ENCODE measurements around the gene RETN. TPM values are rescaled to one million over a fixed set of nuclear protein-coding genes. Genes with fewer than 3 reads are reported as not detected.

The RETN gene
- polyA plus RNA-seq, 2 of the 4 experiments (the other 2 are of a cell fraction) = not detected

DNA sequence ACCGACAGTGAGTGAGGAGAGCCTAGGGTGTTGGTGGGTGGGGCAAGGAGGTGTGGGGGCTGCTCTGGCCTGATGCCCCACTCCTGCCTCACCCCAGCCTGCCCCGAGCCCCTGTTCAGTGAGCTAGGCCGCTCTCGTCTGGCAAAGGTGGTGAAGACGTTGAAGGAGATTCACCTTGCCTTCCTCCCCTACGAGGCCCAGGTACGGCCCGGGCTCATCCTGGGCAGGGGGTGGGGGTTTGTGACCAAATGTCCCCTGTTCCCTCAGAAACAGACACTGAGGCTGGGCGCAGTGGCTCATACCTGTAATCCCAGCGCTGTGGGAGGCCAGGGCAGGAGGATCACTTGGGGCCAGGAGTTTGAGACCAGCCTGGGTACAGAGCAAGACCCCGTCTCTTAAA is 28.0 kb upstream of the RETN start:
- Histone ChIP-seq H3K9me3 (no peaks in the 10 kb centered on the region), H3K4me3 (no peak overlapping the region), H3K4me2 (no peak overlapping the region), H3K4me1 (no peaks in the 10 kb centered on the region), H3K27ac (no peak overlapping the region)
- POLR2A ChIA-PET = no interaction called here
- TF ChIP-seq TFCP2L1 (CRISPR knock-in tag; IDR thresholded peaks at IDR 0.05) = no peak
- TF ChIP-seq ZFP36 (IDR thresholded peaks at IDR 0.05; ENCODE audit: borderline replicate concordance, partially characterized antibody) = no peak
- TF ChIP-seq RNF2 (IDR thresholded peaks at IDR 0.05; ENCODE audit: borderline replicate concordance, low read depth) = no peak
- TF ChIP-seq EHMT2 (IDR thresholded peaks at IDR 0.05; ENCODE audit: low read depth) = no peak
- TF ChIP-seq MAZ (IDR thresholded peaks at IDR 0.05; ENCODE audit: borderline replicate concordance, low read depth, low read length) = no peak
- no peak for TF ChIP-seq RCOR1 (IDR thresholded peaks at IDR 0.05; ENCODE audit: low read depth, low read length)
- TF ChIP-seq, protein P1, sequence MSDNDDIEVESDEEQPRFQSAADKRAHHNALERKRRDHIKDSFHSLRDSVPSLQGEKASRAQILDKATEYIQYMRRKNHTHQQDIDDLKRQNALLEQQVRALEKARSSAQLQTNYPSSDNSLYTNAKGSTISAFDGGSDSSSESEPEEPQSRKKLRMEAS (IDR thresholded peaks at IDR 0.05) = no peak
- no peak for TF ChIP-seq CEBPB (IDR thresholded peaks at IDR 0.05)
- TF ChIP-seq NR3C1 (IDR thresholded peaks at IDR 0.05) = no peak
- TF ChIP-seq, protein P2, sequence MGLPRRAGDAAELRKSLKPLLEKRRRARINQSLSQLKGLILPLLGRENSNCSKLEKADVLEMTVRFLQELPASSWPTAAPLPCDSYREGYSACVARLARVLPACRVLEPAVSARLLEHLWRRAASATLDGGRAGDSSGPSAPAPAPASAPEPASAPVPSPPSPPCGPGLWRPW (IDR thresholded peaks at IDR 0.05) = no peak
- no peak for TF ChIP-seq CHD4 (IDR thresholded peaks at IDR 0.05; ENCODE audit: borderline replicate concordance)
- no peak for TF ChIP-seq ESRRA (IDR thresholded peaks at IDR 0.05; ENCODE audit: borderline replicate concordance, low read length)
- TF ChIP-seq POLR2A (IDR thresholded peaks at IDR 0.05; ENCODE audit: low read length) = no peak
- TF ChIP-seq FOXS1 (CRISPR knock-in tag; IDR thresholded peaks at IDR 0.05) = no peak
- TF ChIP-seq, protein P3, sequence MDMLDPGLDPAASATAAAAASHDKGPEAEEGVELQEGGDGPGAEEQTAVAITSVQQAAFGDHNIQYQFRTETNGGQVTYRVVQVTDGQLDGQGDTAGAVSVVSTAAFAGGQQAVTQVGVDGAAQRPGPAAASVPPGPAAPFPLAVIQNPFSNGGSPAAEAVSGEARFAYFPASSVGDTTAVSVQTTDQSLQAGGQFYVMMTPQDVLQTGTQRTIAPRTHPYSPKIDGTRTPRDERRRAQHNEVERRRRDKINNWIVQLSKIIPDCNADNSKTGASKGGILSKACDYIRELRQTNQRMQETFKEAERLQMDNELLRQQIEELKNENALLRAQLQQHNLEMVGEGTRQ (IDR thresholded peaks at IDR 0.05) = no peak
- TF ChIP-seq TP53 (CRISPR knock-in tag; IDR thresholded peaks at IDR 0.05) = no peak
- TF ChIP-seq HEYL (CRISPR knock-in tag; IDR thresholded peaks at IDR 0.05) = no peak
- TF ChIP-seq JUNB (IDR thresholded peaks at IDR 0.05) = no peak
- DNase-seq (ENCODE audit: low read depth in 1 of 2, low spot score in 1 of 2) = no peak
- ATAC-seq = no peak
- WGBS (ENCODE audit: missing lambda C conversion rate) = 80% methylated on average over 4 of the region's 11 CpGs
- CTCF ChIA-PET = interaction anchor here (1.0 kb wide), 1 partner anchor 72 kb away, joined by 5 read pairs; no protein-coding TSS in a partner anchor
- no peak for FAIRE-seq

DNA sequence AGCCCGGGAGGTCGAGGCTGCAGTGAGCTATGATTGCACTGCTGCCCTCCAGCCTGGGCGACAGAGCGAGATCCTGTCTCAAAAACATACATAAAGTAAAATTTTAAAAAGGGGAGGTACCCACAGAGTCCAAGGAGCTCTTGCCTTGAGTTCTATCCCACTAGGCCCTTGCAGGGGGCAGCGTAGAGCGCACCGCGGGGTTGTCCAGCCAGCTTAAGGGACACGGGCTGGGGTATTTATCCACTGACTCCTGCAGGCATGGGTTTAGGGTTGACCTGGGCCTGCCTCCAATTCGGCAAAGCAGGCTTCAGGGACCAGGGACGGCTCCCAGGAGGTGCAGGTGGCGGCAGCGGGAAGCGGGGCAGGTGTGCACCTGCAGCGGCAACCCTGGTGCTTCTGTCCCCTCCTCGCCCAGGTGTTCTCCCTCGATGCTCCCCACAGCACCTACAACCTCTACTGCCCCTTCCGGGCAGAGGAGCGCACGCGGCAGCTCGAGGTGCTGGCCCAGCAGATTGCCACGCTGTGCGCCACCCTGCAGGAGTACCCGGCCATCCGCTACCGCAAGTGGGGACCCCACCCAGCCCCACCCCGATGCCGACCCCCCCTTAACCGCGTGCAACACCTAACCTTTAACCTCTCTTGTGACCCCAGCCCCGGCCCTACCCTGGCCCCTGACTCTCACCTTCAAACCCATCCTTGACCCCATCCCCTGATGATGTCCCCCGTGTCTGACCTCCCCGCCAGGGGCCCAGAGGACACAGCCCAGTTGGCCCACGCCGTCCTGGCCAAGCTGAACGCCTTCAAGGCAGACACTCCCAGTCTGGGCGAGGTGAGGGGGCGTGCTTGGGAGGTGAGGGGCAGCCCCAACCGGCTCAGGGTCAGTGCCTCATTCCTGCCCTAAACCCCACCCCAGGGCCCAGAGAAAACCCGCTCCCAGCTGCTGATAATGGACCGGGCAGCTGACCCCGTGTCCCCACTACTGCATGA is 27.3 kb upstream of the RETN start:
- FAIRE-seq (no peak), DNase-seq (ENCODE audit: low read depth in 1 of 2, low spot score in 1 of 2) (peak in 1 of 2 experiments; percentile 26), ATAC-seq (0 out of 6 replicates have a peak, but pooled peaks of 1 of the 2 experiments have one; percentile 9)
- 88% methylated on average over 29 of the region's 43 CpGs for WGBS (ENCODE audit: missing lambda C conversion rate)
- CTCF ChIA-PET = interaction anchor here (0.6 to 1.9 kb wide), 5 partner anchors 10 to 73 kb away, joined by 3 to 9 read pairs (median 5); no protein-coding TSS in a partner anchor
- Histone ChIP-seq H3K27ac (no peak overlapping the region), H3K4me2 (no peak overlapping the region), H3K4me1 (no peaks in the 10 kb centered on the region), H3K4me3 (no peak overlapping the region), H3K9me3 (no peaks in the 10 kb centered on the region)
- TF ChIP-seq NPAS2 (CRISPR knock-in tag; IDR thresholded peaks at IDR 0.05; ENCODE audit: borderline replicate concordance) (no peak), POLR2A (IDR thresholded peaks at IDR 0.05; ENCODE audit: low read length) (no peak), RFX5 (IDR thresholded peaks at IDR 0.05) (no peak), HDAC2 (IDR thresholded peaks at IDR 0.05) (no peak), HEYL (CRISPR knock-in tag; IDR thresholded peaks at IDR 0.05) (no peak)
- TF ChIP-seq, protein P4, sequence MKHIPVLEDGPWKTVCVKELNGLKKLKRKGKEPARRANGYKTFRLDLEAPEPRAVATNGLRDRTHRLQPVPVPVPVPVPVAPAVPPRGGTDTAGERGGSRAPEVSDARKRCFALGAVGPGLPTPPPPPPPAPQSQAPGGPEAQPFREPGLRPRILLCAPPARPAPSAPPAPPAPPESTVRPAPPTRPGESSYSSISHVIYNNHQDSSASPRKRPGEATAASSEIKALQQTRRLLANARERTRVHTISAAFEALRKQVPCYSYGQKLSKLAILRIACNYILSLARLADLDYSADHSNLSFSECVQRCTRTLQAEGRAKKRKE (CRISPR knock-in tag; IDR thresholded peaks at IDR 0.05; ENCODE audit: low read depth) = no peak
- POLR2A ChIA-PET = no interaction called here
